Panc1 (cell line): ENCODE measurements around the gene LTN1.

Experiments
- CTCF ChIP-seq: fragments of 450-650 bp; IDR thresholded peaks from 2 replicates; pipeline ENCODE4 v1.5.1; 2017; ENCODE audit warnings: mild to moderate bottlenecking
- POLR2AphosphoS5 ChIP-seq: IDR thresholded peaks from 2 replicates; pipeline ENCODE4 v1.6.1; 2012; ENCODE audit warnings: mild to moderate bottlenecking, low read depth, low read length, moderate library complexity
- REST ChIP-seq, 2 experiments: IDR thresholded peaks; 2 replicates each; pipeline ENCODE4 v1.6.1; 2011 to 2012; ENCODE audit warnings: low read depth in 2 of 2, control low read depth in 1 of 2, low read length in 1 of 2, mild to moderate bottlenecking in 1 of 2, moderate library complexity in 1 of 2; ENCODE audit not compliant: insufficient read depth in 1 of 2
- SIN3A ChIP-seq: IDR thresholded peaks from 2 replicates; pipeline ENCODE4 v1.6.1; 2012; ENCODE audit warnings: low read depth, mild to moderate bottlenecking, low read length, moderate library complexity, borderline replicate concordance; ENCODE audit not compliant: insufficient read depth
- TCF7L2 ChIP-seq: IDR thresholded peaks from 2 replicates; pipeline ENCODE4 v1.6.1; 2011; ENCODE audit warnings: mild to moderate bottlenecking, low read depth, low read length, inconsistent platforms

- no peak for TF ChIP-seq CTCF
- no peak for TF ChIP-seq SIN3A
- no peak for TF ChIP-seq REST (IDR thresholded peaks at IDR 0.05; ENCODE audit: insufficient read depth in 1 of 2, low read depth in 2 of 2, low read length in 1 of 2)
- 0 out of 2 replicates have a peak, but pooled peaks have one; percentile 16 for TF ChIP-seq TCF7L2
- TF ChIP-seq POLR2AphosphoS5 = no peak
Observed at GRCh38 chr21:28944296-28944695, 48.4 kb downstream of the LTN1 start.
